ENCODE results near the gene TOE1.

TOE1 gene

GRCh38 chr1:45326627-45327623 lies 13.0 kb upstream of the TOE1 start, which contains the start of gene HPDL:
TSS of gene HPDL (plus strand) at chr1:45326895. CDS start at chr1:45327149, 254 bp downstream.
- peak; percentile 74 for DNase-seq

GRCh38 chr1:45327644-45328515 lies 12.1 kb upstream of the TOE1 start:
- DNase-seq: peak; percentile 19

- no peak for DNase-seq
These were observed 11.3 kb upstream of the TOE1 start for GRCh38 chr1:45328680-45329079.

DNA sequence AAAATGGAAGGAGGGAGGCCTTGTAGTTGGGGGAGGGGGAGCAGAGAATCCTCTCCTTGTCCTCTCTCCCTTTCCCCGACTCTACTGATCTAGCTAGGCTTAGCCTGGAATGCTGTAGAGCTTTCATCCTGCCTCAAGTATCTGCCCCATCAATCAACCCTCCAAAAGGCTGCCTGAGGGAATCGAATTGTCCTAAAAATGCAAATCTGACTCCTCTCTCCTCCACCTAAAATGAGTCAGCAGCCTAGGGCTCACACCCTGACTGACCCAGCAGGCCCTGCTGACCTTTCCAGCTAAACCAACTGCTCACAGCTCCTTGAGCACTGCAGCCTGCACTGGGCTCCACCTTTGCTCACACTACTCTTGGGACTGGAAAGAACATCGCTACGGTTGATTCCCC lies 10.5 kb upstream of the TOE1 start:
- no peak for DNase-seq

- DNase-seq: no peak
These were observed 8.3 kb upstream of the TOE1 start for GRCh38 chr1:45331436-45332345.

GRCh38 chr1:45332346-45332720 lies 7.6 kb upstream of the TOE1 start:
- DNase-seq: no peak

GRCh38 chr1:45334308-45335245 lies 5.4 kb upstream of the TOE1 start:
- DNase-seq: no peak

- no peak for DNase-seq
These were observed 4.1 kb upstream of the TOE1 start for GRCh38 chr1:45335855-45336324.

DNA sequence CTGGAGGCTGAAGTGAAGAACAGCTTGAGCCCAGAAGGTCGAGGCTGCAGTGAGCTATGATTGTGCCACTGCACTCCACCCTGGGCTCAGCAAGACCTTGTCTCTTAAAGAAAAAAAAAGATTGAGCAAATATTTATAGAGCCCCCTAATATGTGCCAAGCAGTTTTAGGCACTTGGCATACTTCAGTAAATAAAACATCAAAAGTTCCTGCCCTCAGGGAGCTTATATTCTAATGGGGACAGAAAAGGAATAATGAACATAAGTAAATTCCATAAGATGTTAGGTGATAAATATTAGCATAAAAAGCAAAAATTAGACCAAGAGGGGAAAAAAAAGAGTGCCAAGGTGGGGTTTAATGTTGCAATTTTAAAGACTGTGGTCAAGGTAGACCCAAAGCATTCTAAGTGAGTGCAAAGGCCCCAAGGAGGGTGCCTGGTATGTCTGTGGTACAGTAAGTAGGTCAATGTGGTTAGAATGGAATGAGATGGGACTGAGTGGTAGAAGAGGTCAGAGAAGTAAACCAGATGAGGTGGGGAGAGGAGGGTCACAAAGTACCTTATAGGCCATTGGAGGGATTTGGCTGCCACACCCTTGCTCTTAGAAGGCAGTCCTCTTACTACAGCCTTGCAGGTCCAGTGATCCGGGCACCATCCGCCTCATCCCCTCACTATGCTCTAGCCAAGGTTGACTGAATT lies 2.2 kb upstream of the TOE1 start:
- DNase-seq: no peak

DNA sequence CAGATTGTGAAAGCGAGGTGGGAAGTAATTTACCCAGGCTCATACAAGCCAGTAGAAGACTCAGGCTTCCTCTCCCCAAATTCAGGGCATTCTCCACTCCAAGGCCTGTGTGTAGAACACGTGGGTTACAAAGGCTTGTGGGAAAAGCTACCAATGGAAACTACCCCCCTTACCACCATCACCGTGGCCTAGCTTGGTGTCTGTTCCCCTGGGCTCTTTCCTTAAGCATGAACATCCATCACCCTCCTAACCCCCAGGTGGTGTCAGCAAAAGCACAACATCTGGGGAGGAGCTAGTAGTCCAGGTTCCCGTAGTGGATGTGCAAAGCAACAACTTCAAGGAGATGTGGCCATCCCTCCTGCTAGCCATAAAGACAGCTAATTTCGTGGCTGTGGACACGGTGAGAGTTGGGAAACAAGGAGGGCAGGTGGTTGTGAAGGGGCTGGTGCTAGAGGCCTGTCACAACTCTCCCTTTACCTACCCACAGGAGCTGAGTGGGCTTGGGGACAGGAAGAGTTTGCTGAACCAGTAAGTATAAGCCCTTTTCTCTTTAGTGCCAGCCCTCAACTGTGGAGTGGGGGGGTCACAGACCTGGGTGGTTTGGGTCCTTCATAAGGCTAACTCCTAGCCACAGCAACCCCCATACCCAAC lies 971 bp downstream of the TOE1 start:
- DNase-seq: peak; percentile 22

- no peak for DNase-seq
These were observed 4.5 kb downstream of the TOE1 start for GRCh38 chr1:45344499-45344898.

GRCh38 chr1:45345014-45345413 lies 5.0 kb downstream of the TOE1 start:
- DNase-seq: no peak

DNA sequence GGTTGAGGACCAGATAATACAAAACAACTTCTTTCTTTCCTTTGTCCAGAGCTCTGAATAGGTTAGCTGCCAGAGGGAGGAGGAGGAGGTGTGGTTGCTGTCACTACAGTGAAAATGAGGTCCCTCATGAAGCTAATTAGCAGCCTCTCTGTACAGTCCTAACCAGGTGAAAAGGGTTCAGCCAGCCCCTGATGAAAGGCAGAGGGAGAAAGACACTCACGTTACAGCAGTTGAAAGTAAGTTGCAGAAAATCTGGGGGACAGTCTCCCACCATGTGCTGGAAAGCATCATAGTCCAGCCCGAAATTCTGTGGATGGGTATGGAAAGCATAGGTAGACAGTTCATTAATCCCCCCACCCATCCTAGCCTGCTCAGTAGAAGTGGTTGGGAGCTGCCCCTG lies 6.5 kb downstream of the TOE1 start:
- DNase-seq: no peak

DNA sequence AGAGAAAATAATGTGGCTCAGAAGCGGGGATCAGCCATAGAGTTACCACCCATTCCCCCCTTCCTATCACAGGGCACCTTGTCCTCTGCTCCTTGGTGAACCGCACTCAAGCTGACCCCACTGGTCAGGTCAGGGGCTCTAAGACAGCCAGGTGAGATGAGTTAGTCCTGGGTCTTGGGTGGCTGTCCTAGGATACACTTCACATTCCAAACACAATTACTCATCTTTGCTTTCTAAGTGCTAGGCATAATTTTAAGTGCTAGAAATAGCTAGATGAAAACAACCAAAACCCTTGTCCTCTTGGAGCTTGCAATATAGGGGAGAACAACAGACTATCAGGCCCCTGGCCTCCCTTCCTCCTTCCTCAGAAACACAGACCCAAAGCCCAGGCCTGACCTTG lies 8.1 kb downstream of the TOE1 start:
- no peak for DNase-seq

DNA sequence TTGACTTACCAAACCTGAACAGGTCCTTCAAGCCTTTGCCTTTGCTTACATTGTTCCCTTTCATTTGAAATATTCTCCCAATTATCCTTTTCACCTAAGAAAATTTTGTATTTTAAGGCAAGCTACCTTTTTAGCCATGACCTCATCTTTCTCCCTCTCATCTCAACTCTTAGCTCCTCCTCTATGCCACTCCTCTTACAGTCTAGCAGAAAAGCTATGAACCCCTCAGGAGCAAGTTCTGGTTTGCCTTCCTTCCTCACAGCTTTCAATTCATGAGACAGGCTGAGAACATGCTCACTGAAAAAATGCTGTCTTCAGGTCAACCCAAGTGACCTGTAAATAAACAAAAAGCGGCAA lies 8.6 kb downstream of the TOE1 start:
- no peak for DNase-seq

- DNase-seq: no peak
These were observed 9.2 kb downstream of the TOE1 start for GRCh38 chr1:45348966-45349677.

DNA sequence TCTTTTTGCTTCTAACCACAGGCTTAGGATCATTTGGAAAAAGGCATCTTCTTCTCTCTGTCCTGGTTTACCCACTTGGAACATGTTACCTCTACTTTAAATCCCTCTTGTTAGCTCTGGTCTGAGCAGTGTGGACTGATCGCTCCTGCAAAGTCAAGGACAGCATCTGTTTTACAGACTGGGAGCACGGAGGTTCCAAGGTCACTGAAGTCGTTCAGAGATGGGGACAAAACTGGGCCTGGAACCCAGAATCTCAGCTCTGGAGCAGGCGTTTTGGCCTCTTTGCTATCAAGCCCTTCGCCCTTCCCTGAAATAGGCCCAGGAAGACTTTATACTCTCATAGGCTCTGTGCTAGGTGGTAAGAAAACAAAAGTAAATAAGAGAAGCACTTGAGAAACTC lies 11.5 kb downstream of the TOE1 start:
- no peak for DNase-seq

GRCh38 chr1:45353685-45354084 lies 13.7 kb downstream of the TOE1 start:
- DNase-seq: no peak

GRCh38 chr1:45354838-45355237 lies 14.9 kb downstream of the TOE1 start:
- no peak for DNase-seq

DNA sequence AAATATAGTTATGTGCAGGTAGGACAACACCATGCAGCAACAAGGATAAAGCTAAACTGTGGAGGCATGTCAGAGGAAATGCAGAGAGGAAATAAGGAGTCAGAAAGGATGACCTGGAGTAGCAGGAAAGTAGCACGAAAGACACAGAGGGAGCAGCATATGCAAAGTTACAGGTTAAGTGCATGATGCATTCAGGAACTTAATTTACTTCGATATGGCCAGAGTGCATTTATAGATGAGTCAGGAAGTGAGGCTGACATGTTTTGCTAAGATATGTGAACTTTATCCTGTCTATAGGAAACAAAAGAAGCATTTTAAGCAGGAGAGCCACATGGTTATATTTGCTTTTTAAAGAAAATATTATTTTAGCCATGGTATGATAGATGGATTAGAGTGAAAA lies 15.7 kb downstream of the TOE1 start:
- no peak for DNase-seq

Data from NCI-H1694 treated with DMSO at 0.1 percent for 48 hours (cell line).